C4-2B (cell line): ENCODE results near the gene NCF2.

Experiments used
- ZFX ChIP-seq: fragments of 450-650 bp; IDR thresholded peaks from 2 replicates; pipeline ENCODE4 v1.6.1; 2017
- TF ChIP-seq, protein P1 (sequence below): fragments of 450-650 bp; conservative IDR thresholded peaks from 2 replicates; pipeline ENCODE4 v1.5.1; 2017; ENCODE audit warnings: mild to moderate bottlenecking

DNA sequence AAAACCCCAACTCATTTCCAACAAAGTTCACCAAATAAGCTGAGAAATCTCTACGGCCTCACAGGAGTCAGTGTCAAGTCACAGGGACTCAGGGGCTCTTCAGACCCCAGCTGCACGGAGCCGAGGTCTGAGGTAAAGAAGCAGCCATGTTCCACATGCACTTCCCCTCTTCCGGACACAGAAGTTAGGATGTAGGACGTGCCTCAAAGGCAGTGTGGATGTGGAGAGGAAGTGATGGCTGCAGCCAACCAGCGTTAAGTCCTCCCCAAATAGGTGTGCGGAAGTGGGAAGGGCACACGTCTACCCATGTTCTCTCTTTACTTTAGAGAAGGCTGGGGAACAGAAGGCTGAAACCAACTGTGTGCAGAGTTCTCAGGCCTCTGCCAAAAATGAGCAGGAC lies 14.6 kb upstream of the NCF2 start:
- TF ChIP-seq, protein P1, sequence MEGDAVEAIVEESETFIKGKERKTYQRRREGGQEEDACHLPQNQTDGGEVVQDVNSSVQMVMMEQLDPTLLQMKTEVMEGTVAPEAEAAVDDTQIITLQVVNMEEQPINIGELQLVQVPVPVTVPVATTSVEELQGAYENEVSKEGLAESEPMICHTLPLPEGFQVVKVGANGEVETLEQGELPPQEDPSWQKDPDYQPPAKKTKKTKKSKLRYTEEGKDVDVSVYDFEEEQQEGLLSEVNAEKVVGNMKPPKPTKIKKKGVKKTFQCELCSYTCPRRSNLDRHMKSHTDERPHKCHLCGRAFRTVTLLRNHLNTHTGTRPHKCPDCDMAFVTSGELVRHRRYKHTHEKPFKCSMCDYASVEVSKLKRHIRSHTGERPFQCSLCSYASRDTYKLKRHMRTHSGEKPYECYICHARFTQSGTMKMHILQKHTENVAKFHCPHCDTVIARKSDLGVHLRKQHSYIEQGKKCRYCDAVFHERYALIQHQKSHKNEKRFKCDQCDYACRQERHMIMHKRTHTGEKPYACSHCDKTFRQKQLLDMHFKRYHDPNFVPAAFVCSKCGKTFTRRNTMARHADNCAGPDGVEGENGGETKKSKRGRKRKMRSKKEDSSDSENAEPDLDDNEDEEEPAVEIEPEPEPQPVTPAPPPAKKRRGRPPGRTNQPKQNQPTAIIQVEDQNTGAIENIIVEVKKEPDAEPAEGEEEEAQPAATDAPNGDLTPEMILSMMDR, result no peak
- no peak for TF ChIP-seq ZFX
